HEK293 (cell line): ENCODE data around the gene PAX7.

Experiments
- CTCF ChIA-PET: fragments of 350-600 bp; formaldehyde crosslinking; extraction: SDS; loops from one replicate; lab custom pipeline; 2021; ENCODE audit warnings: antibody characterized with exemption; lab: Yijun Ruan, JAX
- POLR2A ChIA-PET: fragments of 300-600 bp; formaldehyde crosslinking; extraction: SDS; loops from one replicate; lab custom pipeline; 2020; ENCODE audit warnings: antibody characterized with exemption, inconsistent platforms; lab: Yijun Ruan, JAX
- H3K27ac ChIP-seq: fragments of 200-500 bp; sonication (Bioruptor generic); 2 replicates; pipeline ENCODE4 v1.5.1; 2014; ENCODE audit warnings: low read depth, low read length, control low read depth, inconsistent platforms; ENCODE audit errors: extremely low read depth
- H3K36me3 ChIP-seq, 2 experiments: fragments of 200-500 bp in 1 of 2; sonication (Bioruptor generic) in 1 of 2; 1 replicate in 1 of 2; 2 replicates in 1 of 2; pipeline ENCODE4 v1.5.1; 2014 to 2017; ENCODE audit warnings: inconsistent platforms in 2 of 2, low read length in 2 of 2; ENCODE audit not compliant: control insufficient read depth in 2 of 2, insufficient read depth in 1 of 2
- H3K4me1 ChIP-seq: fragments of 200-500 bp; sonication (Bioruptor generic); 2 replicates; pipeline ENCODE4 v1.5.1; 2014; ENCODE audit warnings: mild to moderate bottlenecking, low read length, inconsistent platforms; ENCODE audit not compliant: control insufficient read depth, insufficient read depth
- H3K4me3 ChIP-seq: 2 replicates; pipeline ENCODE4 v1.5.1; 2011; ENCODE audit warnings: low read depth, mild to moderate bottlenecking, control low read depth, low read length, moderate library complexity
- H3K9me3 ChIP-seq: fragments of 200-500 bp; sonication (Bioruptor generic); 2 replicates; pipeline ENCODE4 v1.5.1; 2014; ENCODE audit warnings: low read depth, low read length, inconsistent platforms; ENCODE audit not compliant: control insufficient read depth, insufficient read depth
- GFI1B ChIP-seq: fragments of 450-650 bp; formaldehyde crosslinking; IDR thresholded peaks from 2 replicates; pipeline ENCODE4 v1.5.1; 2016; ENCODE audit warnings: missing biosample characterization, missing genetic modification characterization
- PATZ1 ChIP-seq: fragments of 450-650 bp; formaldehyde crosslinking; IDR thresholded peaks from 2 replicates; pipeline ENCODE4 v1.5.1; 2016; ENCODE audit warnings: missing biosample characterization, missing genetic modification characterization
- PRDM4 ChIP-seq: fragments of 450-650 bp; formaldehyde crosslinking; IDR thresholded peaks from 2 replicates; pipeline ENCODE4 v1.5.1; 2017; ENCODE audit warnings: missing biosample characterization, missing genetic modification characterization
- RBAK ChIP-seq: fragments of 450-650 bp; formaldehyde crosslinking; IDR thresholded peaks from 2 replicates; pipeline ENCODE4 v1.5.1; 2016; ENCODE audit warnings: missing biosample characterization, missing genetic modification characterization
- ZBTB26 ChIP-seq: fragments of 450-650 bp; formaldehyde crosslinking; optimal IDR thresholded peaks from 2 replicates; pipeline ENCODE3; 2016; ENCODE audit warnings: missing biosample characterization, mild to moderate bottlenecking, missing genetic modification characterization
- ZFP3 ChIP-seq: fragments of 450-650 bp; formaldehyde crosslinking; IDR thresholded peaks from 2 replicates; pipeline ENCODE4 v1.5.1; 2016; ENCODE audit warnings: low read depth, missing biosample characterization, missing genetic modification characterization
- ZNF138 ChIP-seq: fragments of 450-650 bp; formaldehyde crosslinking; IDR thresholded peaks from 2 replicates; pipeline ENCODE4 v1.5.1; 2016; ENCODE audit warnings: missing biosample characterization, missing genetic modification characterization, borderline replicate concordance
- ZNF140 ChIP-seq: fragments of 450-650 bp; formaldehyde crosslinking; IDR thresholded peaks from 2 replicates; pipeline ENCODE4 v1.5.1; 2016; ENCODE audit warnings: missing biosample characterization, missing genetic modification characterization
- ZNF146 ChIP-seq: fragments of 450-650 bp; formaldehyde crosslinking; IDR thresholded peaks from 2 replicates; pipeline ENCODE4 v1.5.1; 2016; ENCODE audit warnings: missing biosample characterization, missing genetic modification characterization
- ZNF223 ChIP-seq: fragments of 450-650 bp; formaldehyde crosslinking; IDR thresholded peaks from 2 replicates; pipeline ENCODE4 v1.5.1; 2016; ENCODE audit warnings: missing biosample characterization, missing genetic modification characterization
- ZNF280D ChIP-seq: fragments of 450-650 bp; formaldehyde crosslinking; IDR thresholded peaks from 2 replicates; pipeline ENCODE4 v1.5.1; 2016; ENCODE audit warnings: missing biosample characterization, missing genetic modification characterization
- ZNF426 ChIP-seq: fragments of 450-650 bp; formaldehyde crosslinking; IDR thresholded peaks from 2 replicates; pipeline ENCODE4 v1.5.1; 2017; ENCODE audit warnings: missing biosample characterization, missing genetic modification characterization, mild to moderate bottlenecking, inconsistent platforms, moderate library complexity
- ZNF433 ChIP-seq: fragments of 450-650 bp; formaldehyde crosslinking; IDR thresholded peaks from 2 replicates; pipeline ENCODE4 v1.5.1; 2016; ENCODE audit warnings: missing biosample characterization, missing genetic modification characterization, low read depth
- ZNF549 ChIP-seq: fragments of 450-650 bp; IDR thresholded peaks from 2 replicates; pipeline ENCODE4 v1.5.1; 2018; ENCODE audit warnings: missing biosample characterization, missing genetic modification characterization, mild to moderate bottlenecking, inconsistent platforms, moderate library complexity
- ZNF658 ChIP-seq: fragments of 450-650 bp; formaldehyde crosslinking; IDR thresholded peaks from 2 replicates; pipeline ENCODE4; 2016; ENCODE audit warnings: missing biosample characterization, missing genetic modification characterization
- ZNF76 ChIP-seq: fragments of 450-650 bp; formaldehyde crosslinking; IDR thresholded peaks from 2 replicates; pipeline ENCODE4; 2016; ENCODE audit warnings: low read depth, missing biosample characterization, missing genetic modification characterization, borderline replicate concordance
- ZNF791 ChIP-seq: fragments of 450-650 bp; formaldehyde crosslinking; IDR thresholded peaks from 2 replicates; pipeline ENCODE4 v1.5.1; 2016; ENCODE audit warnings: missing biosample characterization, missing genetic modification characterization
- ZNF830 ChIP-seq: fragments of 450-650 bp; IDR thresholded peaks from 2 replicates; pipeline ENCODE4 v1.5.0; 2018; ENCODE audit warnings: missing biosample characterization, missing genetic modification characterization, low read depth, mild to moderate bottlenecking, moderate library complexity
- ZNF837 ChIP-seq: fragments of 450-650 bp; formaldehyde crosslinking; IDR thresholded peaks from 2 replicates; pipeline ENCODE4 v1.5.1; 2016; ENCODE audit warnings: missing biosample characterization, missing genetic modification characterization
- ZSCAN18 ChIP-seq: fragments of 450-650 bp; formaldehyde crosslinking; IDR thresholded peaks from 2 replicates; pipeline ENCODE4 v1.5.1; 2016; ENCODE audit warnings: missing biosample characterization, missing genetic modification characterization
- TF ChIP-seq, protein P1 (sequence below): fragments of 450-650 bp; formaldehyde crosslinking; IDR thresholded peaks from 2 replicates; pipeline ENCODE4 v1.5.1; 2016; ENCODE audit warnings: missing biosample characterization, missing genetic modification characterization

The PAX7 gene

DNA sequence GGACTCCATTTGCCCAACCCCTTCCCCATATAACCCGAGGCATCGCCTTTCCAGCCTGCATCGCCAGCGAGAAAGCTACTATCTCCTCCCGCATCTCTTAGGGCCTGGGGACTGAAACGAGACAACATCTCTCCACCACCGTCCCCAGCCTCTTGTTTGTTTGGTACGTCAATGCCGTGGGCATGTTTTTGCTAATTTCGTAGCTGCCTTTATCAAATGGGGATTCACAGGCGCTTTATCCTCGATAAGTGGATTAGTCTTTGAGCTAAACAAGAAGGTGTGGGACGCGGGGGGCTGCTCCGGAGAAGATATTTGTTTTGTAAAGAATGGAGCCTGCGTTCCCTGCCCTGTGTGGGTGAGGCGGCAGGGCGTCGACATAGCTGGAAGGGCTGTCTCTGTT, 91.6 kb downstream of the PAX7 start (continued):
- no peak for TF ChIP-seq ZNF830
- no peak for TF ChIP-seq ZNF280D (tag by site-specific recombination)

DNA sequence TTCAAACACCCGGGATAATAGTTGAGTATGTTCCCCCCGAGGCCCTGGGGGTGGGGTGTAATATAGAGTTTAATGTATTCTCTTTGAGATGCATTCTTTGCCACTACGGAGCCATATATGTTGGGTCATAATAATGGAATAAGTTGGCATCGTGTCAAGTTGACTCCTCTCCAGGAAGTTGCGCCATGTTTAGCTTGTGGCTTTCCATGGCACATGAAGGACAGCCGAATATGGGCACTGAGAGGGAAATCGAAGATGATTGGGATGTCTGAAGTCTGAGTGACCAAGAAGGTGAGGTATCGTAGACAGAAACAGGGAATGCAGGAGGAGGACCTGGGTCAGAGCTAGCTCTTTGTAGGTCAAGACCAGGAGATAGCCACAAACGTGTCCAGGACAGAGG, 92.6 kb downstream of the PAX7 start:
- H3K27ac ChIP-seq, result no peak overlapping the region
- no peaks in the 10 kb centered on the region for H3K9me3 ChIP-seq
- H3K36me3 ChIP-seq, result no peaks in the 10 kb centered on the region
- no peaks in the 10 kb centered on the region for H3K4me1 ChIP-seq
- no peak overlapping the region for H3K4me3 ChIP-seq
- ChIA-PET CTCF (interaction anchor here (1.5 kb wide), 1 partner anchor 41 kb away, joined by 3 read pairs; no protein-coding TSS in a partner anchor), POLR2A (no interaction called here)
- no peak for TF ChIP-seq ZNF837 (tag by site-specific recombination)
- TF ChIP-seq ZNF549 (tag by site-specific recombination), result no peak
- no peak for TF ChIP-seq ZFP3
- TF ChIP-seq ZNF426, result no peak
- TF ChIP-seq PRDM4 (tag by site-specific recombination), result no peak
- no peak for TF ChIP-seq PATZ1 (tag by site-specific recombination)

GRCh38 chr1:18723701-18724411, 93.2 kb downstream of the PAX7 start:
- H3K4me3 ChIP-seq, result no peak overlapping the region
- H3K27ac ChIP-seq, result no peak overlapping the region
- H3K36me3 ChIP-seq, result no peaks in the 10 kb centered on the region
- ChIA-PET POLR2A (no interaction called here), CTCF (interaction anchor here (1.5 kb wide), 1 partner anchor 42 kb away, joined by 3 read pairs; no protein-coding TSS in a partner anchor)
- no peaks in the 10 kb centered on the region for H3K9me3 ChIP-seq
- H3K4me1 ChIP-seq, result no peaks in the 10 kb centered on the region
- TF ChIP-seq ZNF76 (tag by site-specific recombination) (no peak), ZNF140 (tag by site-specific recombination) (no peak), ZNF791 (tag by site-specific recombination) (no peak), ZBTB26 (tag by site-specific recombination) (no peak), ZNF433 (tag by site-specific recombination) (no peak), ZNF658 (tag by site-specific recombination) (no peak), ZNF146 (tag by site-specific recombination) (no peak), ZNF138 (no peak), ZSCAN18 (no peak), GFI1B (tag by site-specific recombination) (no peak), ZNF223 (no peak), RBAK (no peak)
- TF ChIP-seq, protein P1, sequence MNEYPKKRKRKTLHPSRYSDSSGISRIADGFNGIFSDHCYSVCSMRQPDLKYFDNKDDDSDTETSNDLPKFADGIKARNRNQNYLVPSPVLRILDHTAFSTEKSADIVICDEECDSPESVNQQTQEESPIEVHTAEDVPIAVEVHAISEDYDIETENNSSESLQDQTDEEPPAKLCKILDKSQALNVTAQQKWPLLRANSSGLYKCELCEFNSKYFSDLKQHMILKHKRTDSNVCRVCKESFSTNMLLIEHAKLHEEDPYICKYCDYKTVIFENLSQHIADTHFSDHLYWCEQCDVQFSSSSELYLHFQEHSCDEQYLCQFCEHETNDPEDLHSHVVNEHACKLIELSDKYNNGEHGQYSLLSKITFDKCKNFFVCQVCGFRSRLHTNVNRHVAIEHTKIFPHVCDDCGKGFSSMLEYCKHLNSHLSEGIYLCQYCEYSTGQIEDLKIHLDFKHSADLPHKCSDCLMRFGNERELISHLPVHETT (tag by site-specific recombination), result no peak
